ENCODE results near the gene ANKS1B.

Gene ANKS1B

DNA sequence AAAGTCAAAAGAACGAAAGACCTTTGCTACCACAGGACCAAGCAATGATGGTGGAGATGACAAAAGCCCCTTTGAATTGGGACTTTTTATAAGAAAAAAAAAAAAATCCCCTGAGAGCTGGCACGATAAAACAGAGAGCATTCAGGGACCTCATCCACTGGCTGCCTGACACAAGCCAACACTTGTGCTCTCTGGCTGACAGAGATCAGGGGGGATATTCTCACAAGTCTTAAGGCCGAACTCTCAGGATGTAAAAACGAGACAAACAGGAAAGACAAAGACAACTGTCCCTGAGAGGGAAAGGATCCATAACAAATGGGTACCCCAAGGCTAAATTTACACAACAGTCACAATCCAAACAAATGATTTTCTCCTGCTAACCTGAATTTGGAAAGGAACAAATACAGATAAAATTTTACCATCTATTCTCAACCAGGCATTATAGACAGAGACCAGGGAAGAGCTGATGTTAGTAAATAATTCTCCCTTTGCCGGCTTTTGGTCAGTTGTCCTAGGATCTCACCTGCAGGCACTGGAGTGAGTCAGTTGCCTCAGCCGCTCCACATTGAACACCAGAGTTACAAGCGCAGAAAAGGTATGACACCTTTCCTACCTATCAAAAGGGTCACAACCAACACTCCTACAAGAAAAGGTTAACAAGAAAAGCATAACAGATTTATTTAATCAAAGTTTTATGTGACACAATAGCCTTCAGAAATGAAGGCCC, 375.1 kb downstream of the ANKS1B start:
- TF ChIP-seq, protein P1, sequence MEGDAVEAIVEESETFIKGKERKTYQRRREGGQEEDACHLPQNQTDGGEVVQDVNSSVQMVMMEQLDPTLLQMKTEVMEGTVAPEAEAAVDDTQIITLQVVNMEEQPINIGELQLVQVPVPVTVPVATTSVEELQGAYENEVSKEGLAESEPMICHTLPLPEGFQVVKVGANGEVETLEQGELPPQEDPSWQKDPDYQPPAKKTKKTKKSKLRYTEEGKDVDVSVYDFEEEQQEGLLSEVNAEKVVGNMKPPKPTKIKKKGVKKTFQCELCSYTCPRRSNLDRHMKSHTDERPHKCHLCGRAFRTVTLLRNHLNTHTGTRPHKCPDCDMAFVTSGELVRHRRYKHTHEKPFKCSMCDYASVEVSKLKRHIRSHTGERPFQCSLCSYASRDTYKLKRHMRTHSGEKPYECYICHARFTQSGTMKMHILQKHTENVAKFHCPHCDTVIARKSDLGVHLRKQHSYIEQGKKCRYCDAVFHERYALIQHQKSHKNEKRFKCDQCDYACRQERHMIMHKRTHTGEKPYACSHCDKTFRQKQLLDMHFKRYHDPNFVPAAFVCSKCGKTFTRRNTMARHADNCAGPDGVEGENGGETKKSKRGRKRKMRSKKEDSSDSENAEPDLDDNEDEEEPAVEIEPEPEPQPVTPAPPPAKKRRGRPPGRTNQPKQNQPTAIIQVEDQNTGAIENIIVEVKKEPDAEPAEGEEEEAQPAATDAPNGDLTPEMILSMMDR (IDR thresholded peaks at IDR 0.05): no peak

DNA sequence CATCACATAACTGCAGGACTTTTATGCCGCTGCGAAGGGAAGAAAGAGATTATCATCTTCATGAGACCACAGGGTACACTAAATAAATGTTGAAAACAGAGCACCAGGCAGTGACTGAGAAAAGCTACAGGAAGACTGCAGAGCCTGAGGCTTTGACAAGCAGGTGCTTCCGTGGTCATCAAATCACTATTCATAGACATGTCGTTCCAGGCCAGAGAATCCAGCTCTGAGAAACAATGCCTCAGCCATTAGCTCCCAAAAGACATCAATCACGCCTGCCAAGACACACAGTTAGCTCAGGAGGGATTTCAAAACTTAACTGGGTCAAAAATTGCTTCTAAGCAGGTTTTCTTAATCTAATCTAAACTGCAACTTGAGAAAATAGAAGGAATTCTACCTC, 384.3 kb downstream of the ANKS1B start:
- TF ChIP-seq, protein P1 (IDR thresholded peaks at IDR 0.05): no peak

DNA sequence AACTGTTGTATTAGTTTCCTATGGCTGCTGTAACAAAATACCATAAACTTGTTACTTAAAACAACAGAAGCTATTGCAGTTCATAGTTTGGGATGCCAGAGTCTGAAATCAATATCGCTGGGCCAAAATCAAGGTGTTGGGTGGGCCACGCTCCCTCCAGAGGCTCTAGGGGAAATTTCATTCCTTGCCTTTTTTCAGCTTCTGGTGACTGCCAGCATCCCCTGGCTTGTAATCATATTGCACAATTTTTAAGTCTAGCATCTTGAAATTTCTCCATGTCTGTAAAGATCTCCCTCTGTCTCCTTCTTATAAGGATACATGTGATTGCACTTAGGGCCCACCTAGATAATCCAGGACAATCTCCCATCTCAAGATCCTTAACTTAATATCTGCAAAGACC, 386.0 kb downstream of the ANKS1B start:
- TF ChIP-seq, protein P1 (IDR thresholded peaks at IDR 0.05): no peak

DNA sequence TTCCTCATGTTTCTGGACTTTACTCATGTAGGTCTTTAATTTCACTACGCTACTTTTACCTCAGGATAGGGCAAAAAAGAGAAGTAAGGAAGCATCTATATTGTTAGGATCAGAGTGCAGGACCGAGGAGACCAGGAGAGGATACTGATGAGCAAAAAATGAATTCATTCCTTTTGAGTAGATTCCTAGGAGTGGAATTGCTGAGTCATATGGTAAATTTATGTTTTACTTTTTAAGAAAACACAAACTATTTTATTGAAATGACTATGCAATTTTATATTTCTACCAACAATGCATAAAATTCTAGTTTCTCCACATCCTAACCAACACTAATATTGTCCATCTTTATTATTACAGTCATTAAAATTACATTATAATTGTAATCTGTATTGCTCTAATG, 388.0 kb downstream of the ANKS1B start:
- TF ChIP-seq, protein P1 (IDR thresholded peaks at IDR 0.05): no peak

DNA sequence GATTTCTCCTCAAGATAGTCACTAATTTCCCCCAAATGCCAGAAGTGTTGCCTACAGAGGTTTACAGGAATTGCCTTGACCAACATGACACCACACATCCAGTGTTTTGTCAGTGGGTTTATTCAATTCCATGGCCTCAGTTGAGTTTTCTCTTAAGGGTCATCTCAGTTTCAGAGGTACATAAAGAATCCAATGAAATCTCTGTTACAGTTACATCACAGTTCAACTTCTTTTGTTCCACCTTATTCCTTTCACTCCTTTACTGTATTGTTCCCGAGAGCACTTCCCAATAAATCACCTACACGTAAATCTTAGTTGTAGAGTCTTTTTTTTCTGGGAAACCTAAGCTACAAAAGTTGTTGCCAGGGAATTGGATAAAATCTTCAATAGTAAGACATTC, 410.8 kb downstream of the ANKS1B start:
- TF ChIP-seq, protein P1 (IDR thresholded peaks at IDR 0.05): no peak

DNA sequence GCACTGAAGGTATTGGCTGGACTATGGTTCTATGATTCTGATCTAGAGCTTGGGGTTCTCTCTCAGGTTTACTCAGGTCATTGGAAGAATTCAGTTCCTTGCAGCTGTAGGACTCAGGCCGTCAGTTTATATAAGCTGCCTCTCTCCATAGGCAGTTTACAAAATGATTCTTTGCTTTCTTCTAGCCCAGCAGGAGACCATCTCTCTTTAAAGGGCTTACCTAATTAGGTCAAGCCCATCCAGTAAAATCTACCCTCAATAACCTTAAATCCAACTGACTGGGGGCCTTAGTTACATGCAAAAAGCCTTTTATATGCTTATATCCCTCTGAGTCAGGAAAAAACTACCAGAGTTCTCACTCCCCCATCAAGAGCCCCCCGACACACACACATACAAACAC, 417.7 kb downstream of the ANKS1B start:
- TF ChIP-seq, protein P1 (IDR thresholded peaks at IDR 0.05): no peak

DNA sequence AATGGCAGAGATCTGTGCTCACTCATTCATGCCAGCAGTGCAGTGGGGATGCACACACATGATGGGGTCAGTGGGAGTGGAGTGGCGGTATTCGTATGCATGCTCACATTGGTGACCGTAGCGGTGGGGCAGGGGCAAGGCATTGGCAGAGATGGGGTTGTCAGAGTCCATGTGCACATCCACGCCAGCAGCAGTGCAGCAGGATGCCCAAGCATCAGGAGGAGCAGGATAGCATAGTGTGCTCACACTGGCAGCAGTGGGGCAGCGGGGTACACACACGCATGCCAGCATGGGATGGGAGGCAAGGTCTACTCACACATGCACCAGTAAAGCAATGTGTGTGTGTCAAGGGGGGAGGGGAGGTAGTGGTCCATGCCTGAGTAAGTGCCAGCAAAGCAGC, 426.6 kb downstream of the ANKS1B start:
- TF ChIP-seq, protein P1 (IDR thresholded peaks at IDR 0.05): no peak

DNA sequence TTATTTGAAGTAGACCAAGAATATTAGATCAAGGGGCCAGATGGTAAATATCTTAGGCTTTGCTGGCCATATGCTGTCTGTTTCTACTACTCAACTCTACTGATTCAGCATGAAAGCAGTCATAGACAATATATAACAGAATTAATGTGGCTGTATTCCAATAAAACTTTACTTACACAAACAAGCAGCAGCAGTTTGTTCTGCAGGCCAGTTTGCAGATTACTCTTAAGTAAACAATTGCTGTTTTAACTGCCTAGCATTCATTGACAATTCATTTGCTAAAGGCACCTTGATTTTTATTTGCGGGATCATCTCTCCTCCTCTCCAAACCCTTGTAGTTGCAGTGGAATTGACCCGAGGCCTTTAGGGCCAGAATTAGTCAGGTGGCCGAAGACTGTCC, 431.3 kb downstream of the ANKS1B start:
- TF ChIP-seq, protein P1 (IDR thresholded peaks at IDR 0.05): no peak
